Ramos (cell line): ENCODE results near the gene FAM216A.

Experiments
- in situ Hi-C: fragments of 300-500 bp; cut with MboI; formaldehyde crosslinking; loops from one replicate; pipeline ENCODE4 v1.14.3; 2022; ENCODE audit warnings: low sequenced_read_pairs; ENCODE audit not compliant: unreplicated experiment

FAM216A gene

GRCh38 chr12:110536834-110537604 lies 68.4 kb downstream of the FAM216A start:
- in situ Hi-C loops, result no loop called here

- in situ Hi-C loops, result no loop called here
Observed at GRCh38 chr12:110537605-110538409, 69.2 kb downstream of the FAM216A start.

GRCh38 chr12:110538869-110539622 lies 70.4 kb downstream of the FAM216A start:
- in situ Hi-C loops, result no loop called here
